Upper lobe of left lung (tissue), 4 donors: ENCODE data around the gene SFTA2.
A peak's percentile ranks its signal among the peaks of the same experiment; 100 is the strongest.

Source experiments
- CTCF ChIP-seq, 6 experiments: fragments of 450-650 bp in 4 of 6; fragments of 200-600 bp in 2 of 6; sonication (generic) in 2 of 6; IDR thresholded peaks; one replicate each; pipeline ENCODE4 v1.5.1; 2016 to 2019; ENCODE audit warnings: antibody characterized with exemption in 6 of 6
- EP300 ChIP-seq, 4 donors: sonication (generic); formaldehyde crosslinking; IDR thresholded peaks; one replicate each; pipeline ENCODE4 v1.5.1; 2017; ENCODE audit warnings: antibody characterized with exemption in 4 of 4, control low read depth in 2 of 4
- POLR2A ChIP-seq, 4 donors: fragments of 450-650 bp; IDR thresholded peaks; one replicate each; pipeline ENCODE4 v1.5.1; 2016 to 2017; ENCODE audit warnings: antibody characterized with exemption in 4 of 4, mild to moderate bottlenecking in 2 of 4
- POLR2AphosphoS5 ChIP-seq, 2 donors: sonication (generic); formaldehyde crosslinking; IDR thresholded peaks; one replicate each; pipeline ENCODE4 v1.5.1; 2017; ENCODE audit warnings: antibody characterized with exemption in 2 of 2

GRCh38 chr6:30942338-30943060, 10.5 kb upstream of the SFTA2 start:
- TF ChIP-seq CTCF (IDR thresholded peaks at IDR 0.05) (peak in 5 of 6 experiments; percentile 36 to 77 (median 60)), EP300 (IDR thresholded peaks at IDR 0.05) (no peak), POLR2A (IDR thresholded peaks at IDR 0.05) (peak in 1 of 4 donors; percentile 18), POLR2AphosphoS5 (IDR thresholded peaks at IDR 0.05) (no peak)
